Inflammatory macrophage treated with lipopolysaccharide for 4 hours (primary cell): ENCODE measurements around the gene SPRR3.
A peak's percentile ranks its signal among the peaks of the same experiment; 100 is the strongest.
"Not testable (repeated sequence)": the region's sequence is repeated elsewhere in the genome, so short reads cannot be mapped to it uniquely, and the experiment has no call there.

Source experiments
- DNase-seq: peaks from one replicate; pipeline ENCODE4 v3.0.0-alpha.2; 2020

SPRR3 gene

GRCh38 chr1:152986578-152986977 lies 15.0 kb upstream of the SPRR3 start:
- no peak for DNase-seq

GRCh38 chr1:152993186-152993585 lies 8.4 kb upstream of the SPRR3 start:
- no peak for DNase-seq

- DNase-seq, result no peak
These were observed 5.7 kb upstream of the SPRR3 start for GRCh38 chr1:152995842-152996241.

DNA sequence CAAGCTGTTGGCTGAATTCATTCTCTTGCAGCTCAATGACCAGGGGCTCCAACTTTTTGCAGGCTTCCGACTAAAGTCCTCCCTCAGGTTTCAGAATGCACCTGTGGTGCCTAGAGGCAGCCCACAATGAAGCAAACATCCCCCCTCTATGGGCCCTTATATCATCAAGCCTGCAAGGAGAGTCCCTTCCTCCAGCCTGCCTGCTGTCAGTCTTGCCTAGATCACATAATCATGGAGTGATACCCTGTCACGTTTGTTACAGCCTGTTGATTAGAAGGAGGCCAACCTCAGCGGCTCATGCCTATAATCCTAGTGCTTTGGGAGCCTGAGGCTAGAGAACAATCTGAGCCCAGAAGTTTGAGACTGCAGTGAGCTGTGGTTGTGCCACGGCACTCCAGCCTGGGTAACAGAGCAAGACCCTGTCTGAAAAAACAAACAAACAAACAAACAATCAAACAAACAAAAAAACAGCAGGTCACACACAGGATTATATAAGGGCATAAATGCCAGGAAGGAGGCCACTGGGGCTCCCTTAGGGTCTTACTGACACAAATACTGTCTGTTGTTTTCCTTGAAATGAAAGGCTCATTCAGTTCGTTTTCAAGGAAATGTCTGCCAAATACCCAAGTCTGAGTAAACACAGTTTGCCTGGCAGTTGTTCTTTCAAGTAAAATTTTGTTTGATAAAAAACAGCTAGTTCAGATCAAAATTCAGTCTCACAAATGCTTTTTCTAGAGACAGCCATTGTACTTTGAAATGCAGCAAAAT lies 4.7 kb upstream of the SPRR3 start:
- DNase-seq, result no peak

GRCh38 chr1:152997901-152998300 lies 3.6 kb upstream of the SPRR3 start:
- DNase-seq, result no peak

- no peak for DNase-seq
These were observed 3.1 kb upstream of the SPRR3 start for GRCh38 chr1:152998476-152998875.

DNA sequence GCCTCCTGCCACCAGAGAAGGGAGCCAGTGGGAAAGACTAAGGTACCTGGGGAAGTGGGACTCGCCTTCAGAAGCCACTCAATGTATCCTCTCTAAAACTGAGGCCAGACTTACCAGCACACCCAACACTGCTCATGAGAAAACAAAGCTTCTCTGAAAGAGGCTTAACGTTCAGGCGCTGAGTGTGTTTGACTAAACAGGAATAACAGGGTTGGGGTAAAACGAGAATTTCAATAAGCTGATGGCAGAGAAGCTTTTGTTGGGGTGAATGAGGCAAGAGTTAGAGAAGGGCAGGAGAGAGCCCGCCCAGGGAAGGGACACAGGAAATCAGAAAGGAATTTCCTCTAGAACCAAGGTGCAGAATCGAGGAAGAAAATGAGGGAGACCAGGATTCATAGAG lies 1.7 kb upstream of the SPRR3 start:
- DNase-seq, result no peak

DNA sequence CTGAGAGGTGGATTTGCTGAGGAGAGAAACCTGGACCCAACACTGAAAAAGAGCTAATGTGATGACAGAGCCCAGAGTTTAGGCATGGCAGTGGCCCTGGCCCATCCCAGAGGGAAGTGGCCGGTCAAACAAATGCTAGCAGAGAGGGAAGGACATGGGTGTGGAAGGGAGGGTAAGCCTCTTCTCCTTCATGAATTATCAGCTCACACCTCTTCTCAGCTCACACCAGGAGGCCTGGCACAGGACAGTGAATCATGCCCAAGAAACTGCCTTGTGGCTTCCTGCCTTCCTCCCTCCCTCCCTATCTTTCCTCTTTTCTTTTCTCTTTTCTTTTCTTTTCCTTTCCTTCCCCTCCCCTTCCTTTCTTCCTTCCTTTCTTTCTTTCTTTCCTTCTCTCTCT lies 1.3 kb upstream of the SPRR3 start:
- no peak for DNase-seq

- not testable (repeated sequence) for DNase-seq
These were observed 9.7 kb downstream of the SPRR3 start for GRCh38 chr1:153011235-153011758.

GRCh38 chr1:153021829-153022228 lies 20.3 kb downstream of the SPRR3 start:
- DNase-seq, result not testable (repeated sequence)

DNA sequence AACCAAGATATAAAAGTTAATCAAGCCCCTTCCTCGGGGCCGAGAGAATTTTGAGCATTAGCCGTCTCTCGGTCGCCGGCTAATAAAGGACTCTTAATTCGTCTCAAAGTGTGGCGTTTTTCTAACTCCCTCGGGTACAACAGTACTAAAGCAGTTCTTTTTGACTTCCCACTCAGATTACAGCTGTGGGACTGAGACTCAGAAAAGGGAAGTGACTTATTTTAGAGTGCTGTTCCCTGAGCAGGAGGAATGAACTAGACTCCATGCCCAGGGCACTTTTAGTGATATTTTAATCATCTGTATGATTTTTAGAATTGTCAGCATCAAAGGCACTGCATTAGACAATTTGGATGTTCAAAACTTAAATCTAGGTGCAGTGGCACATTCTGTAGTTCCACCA lies 20.8 kb downstream of the SPRR3 start:
- not testable (repeated sequence) for DNase-seq

DNA sequence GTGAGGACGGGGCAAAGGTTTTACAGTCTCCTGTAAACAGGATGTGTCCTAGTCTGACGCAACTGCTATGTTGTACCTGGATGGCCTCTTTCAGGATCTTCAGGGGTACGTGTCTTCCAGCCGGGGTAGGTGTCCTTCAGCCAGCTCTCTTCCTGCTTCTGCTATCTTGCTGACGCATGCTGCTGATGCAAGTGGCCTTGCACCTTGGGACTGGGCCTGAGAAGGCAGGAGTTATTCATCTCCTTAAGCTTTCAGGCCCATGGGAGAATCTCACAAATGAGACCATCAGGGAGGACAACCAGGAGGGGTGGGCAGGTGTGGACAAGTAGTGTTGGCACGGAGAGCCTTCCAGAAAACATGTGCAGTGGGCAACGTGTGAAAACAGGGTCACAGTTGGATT lies 21.6 kb downstream of the SPRR3 start:
- DNase-seq, result no peak

DNA sequence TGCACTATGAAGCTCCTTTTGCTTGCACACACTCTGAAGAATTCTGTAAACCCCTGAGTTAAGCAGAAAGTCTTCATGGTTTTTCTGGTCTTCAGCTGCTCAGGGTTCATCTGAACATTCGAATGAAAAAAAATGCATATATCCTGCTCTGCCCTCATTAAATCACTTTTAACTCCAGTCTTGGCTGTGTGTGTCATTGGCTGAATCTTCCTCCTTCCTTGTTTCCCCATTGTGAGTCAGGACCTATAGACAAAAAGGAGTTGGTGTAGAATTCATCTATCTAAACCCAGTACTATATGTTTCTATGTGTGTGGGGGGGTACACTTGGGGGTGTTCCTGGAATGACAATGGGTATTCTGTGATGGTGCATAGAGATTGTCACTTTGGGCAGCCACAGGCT lies 22.9 kb downstream of the SPRR3 start:
- no peak for DNase-seq

DNA sequence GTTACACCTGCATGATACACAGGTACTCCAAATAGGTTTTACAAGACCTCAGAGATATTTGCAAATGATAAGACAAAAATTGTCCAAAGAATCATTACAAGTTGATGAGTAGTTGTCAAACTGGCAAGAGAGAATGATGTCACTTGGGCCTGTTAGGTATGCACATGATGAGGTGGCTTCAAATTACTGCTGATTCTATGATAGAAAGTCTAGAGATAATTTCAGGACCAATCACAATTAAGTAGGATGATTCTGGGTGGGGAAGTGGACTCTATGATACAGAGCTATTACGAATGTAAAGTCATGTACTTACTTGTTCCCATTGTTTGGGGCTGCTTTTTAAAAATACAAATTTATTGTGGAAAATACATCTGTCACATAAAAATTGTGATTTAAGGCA lies 24.2 kb downstream of the SPRR3 start:
- DNase-seq, result no peak

DNA sequence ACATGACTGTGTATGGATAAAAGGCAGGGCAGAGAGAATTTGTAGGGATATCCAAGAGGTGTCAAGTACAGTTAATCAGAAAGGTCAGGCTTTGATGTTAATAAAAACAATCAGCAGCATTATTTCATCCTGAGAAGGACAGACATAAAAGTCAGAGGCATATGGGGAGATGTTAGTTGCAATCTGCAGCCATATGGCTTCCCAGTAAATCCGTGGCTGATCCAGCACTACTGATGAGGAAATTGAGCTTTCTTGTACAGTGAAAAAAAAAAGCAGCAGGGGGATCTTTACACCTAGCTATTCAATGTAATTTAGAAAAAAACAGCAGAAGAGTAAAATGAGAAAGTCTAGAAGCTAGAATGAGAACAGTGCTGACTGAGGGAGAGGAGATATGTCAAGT lies 27.2 kb downstream of the SPRR3 start:
- DNase-seq, result no peak

DNA sequence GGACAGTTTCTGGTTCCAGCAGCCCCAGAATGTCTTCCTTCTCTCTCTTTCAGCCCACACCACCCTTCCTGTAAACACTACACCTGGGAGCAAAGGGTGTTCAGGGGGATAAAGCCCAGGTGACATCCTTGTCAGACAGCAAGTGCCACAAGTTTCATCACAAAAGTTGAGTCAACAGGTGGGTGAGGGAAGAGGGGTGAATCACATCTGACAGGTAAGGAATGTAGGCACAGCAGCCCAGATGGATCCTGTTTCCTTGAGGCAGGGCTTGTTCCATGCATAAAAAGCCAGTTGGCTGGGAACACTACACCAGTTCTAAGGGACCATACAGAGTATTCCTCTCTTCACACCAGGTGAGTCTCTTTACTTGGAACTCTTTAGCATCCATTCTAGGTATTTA lies 29.3 kb downstream of the SPRR3 start, which contains the start of gene SPRR1B:
Gene SPRR1B (plus strand): TSS at position 309 of the 400 bp plus-strand sequence. CDS start 1,143 bp downstream, outside the sequence.
- DNase-seq, result no peak

GRCh38 chr1:153032073-153032472 lies 30.5 kb downstream of the SPRR3 start:
- peak; percentile 3 for DNase-seq

DNA sequence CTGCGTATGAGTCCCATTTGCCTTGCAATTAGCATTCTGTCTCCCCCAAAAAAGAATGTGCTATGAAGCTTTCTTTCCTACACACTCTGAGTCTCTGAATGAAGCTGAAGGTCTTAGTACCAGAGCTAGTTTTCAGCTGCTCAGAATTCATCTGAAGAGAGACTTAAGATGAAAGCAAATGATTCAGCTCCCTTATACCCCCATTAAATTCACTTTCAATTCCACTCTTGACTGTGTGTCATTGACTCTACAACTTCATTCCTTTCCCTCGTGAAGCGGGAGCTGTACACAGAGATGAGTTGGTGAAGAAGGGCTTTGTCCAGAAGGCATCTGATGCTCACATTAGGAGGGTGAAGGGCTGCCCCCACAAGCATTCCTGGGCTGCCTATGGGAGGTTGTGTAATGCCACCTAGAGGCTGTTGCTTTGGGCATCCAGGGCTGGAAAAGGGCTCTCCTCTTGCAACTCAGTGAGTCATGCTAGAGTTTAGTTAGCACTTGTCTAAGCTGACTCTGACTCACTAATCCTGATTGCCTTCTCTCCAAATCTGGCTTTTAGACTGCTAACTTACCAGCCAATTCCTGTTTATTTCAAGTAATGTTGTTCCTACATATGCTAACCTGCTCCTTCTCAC lies 31.2 kb downstream of the SPRR3 start:
- DNase-seq, result peak; percentile 35

GRCh38 chr1:153035211-153035610 lies 33.7 kb downstream of the SPRR3 start:
- no peak for DNase-seq

DNA sequence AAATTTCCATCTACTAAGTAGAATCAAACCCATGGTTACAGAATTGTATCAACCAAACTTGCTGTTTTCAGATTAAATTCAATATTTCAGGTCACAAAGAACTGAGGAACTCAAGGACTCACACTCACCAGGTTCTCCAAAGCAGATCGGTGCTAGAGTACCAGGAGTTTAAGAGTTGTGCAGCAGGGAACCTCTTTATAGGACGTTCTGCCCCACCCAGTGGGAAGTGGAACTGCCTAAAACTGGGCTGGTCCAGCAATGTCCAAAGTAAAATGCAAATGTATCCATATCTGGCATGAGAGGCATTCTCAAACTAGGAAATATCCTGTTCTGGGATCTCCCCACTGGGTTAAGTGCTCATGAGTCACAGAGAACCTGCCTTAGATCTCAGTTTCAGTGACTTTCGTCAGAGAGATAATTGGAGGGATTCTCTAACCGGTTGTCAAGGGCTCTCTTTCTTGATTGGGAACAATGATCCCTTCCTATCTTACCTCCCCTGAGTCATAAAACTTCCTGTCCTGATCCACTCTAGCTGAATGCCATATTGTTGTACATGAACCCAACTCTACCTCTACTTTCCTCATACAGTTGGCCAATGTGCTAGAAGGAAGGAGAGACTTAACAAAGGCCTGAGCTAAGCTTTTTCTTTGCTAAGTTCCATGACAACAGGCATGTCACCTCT lies 39.5 kb downstream of the SPRR3 start, which contains the start of gene SPRR2D:
Gene SPRR2D (minus strand): TSS at position 171 of the 682 bp plus-strand sequence. CDS start 774 bp downstream, outside the sequence.
- DNase-seq, result no peak

DNA sequence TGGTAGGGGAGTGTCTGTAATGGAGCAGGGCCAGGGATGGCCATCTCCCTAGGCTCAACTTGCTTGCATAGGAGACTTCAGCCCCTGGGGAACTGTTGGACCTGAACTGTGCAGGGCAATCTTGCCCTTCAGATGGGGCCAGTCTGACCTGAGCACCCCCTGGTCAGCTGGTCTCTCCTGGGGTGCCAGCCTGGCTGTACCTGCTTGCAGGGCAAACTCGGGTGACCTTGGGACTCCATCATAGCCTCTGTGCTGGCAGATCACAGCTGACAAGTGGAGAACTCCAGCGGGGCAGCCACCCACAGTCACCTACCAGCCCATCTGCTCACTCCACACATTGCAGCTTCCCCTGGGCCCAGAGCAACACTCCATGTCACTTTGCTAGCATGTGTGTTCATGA lies 47.7 kb downstream of the SPRR3 start:
- no peak for DNase-seq
